NCI-H2029 (cell line): Measurements from ENCODE around the gene CRYBG2.

Experiments
- DNase-seq: peaks from one replicate; lab custom pipeline; 2025; lab: John Stamatoyannopoulos, UW

Gene CRYBG2

GRCh38 chr1:26372039-26372438 lies 18.1 kb upstream of the CRYBG2 start:
- no peak for DNase-seq

- DNase-seq: no peak
Observed at GRCh38 chr1:26370591-26371382, 16.9 kb upstream of the CRYBG2 start.

DNA sequence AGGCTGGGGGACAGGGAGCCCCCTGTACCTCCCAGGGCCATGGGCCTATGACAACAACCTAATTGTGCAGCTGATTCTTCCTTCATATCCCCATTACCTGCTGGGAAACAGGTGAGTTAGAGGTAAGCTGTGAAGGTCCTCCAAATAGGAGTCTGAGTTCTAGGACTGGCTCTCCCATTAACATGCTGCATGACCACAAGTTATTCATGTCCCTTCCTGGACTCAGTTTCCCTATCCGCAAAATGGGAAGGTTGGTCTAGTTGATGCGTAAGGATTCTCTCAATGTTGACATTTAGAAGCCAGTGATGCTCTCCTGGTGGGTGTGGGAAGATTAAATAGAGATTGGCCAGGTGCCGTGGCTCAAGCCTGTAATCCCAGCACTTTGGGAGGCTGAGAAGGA lies 14.6 kb upstream of the CRYBG2 start:
- DNase-seq: no peak

- DNase-seq: no peak
Observed at GRCh38 chr1:26368006-26368405, 14.1 kb upstream of the CRYBG2 start.

GRCh38 chr1:26367441-26367840 lies 13.5 kb upstream of the CRYBG2 start:
- DNase-seq: no peak

- no peak for DNase-seq
Observed at GRCh38 chr1:26364956-26365355, 11.0 kb upstream of the CRYBG2 start.

GRCh38 chr1:26363549-26364448 lies 9.9 kb upstream of the CRYBG2 start:
- no peak for DNase-seq

DNA sequence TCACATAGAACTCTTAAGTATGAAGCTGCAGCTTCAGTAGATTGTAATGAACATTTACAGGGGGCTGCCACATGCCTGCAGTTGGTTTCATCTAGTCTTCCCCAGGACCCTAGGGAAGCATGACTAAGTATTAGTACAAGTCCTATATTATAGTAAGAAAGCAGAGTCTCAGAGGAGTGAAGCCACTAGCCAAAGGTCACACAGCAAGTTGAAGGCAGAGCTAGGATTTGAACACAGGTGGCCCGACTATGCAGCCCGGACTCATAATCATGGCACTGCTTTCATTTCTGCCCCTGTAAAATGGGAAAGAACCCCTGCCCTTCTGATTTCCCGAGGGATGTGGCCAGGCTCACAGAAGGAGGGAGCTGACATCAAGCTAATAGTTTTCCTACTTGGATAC lies 8.4 kb upstream of the CRYBG2 start:
- DNase-seq: no peak

DNA sequence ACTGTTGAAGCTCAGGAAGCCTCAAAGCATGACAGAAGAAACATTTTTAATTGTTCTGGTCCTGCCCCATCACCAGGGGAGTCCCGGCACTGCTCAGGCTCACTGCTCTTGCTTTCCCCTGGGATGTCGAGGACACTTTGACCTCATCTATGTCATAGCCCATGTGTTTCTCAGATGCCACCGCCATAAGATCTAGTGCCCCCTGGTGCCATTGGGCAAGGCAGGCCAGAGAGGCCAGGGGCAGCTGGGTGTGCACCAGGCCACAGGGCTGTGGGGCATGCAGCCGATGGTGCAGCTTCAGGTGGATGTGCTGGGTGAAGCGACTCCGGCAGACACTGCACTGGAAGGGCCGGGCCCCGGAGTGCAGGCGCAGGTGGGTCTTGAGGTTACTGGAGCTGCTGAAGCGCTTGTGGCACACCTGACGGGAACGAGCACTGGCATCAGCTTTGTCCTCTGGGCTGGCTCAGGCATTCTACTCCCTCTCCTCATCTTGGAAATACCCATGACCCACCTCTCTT lies 7.7 kb upstream of the CRYBG2 start:
- no peak for DNase-seq

DNA sequence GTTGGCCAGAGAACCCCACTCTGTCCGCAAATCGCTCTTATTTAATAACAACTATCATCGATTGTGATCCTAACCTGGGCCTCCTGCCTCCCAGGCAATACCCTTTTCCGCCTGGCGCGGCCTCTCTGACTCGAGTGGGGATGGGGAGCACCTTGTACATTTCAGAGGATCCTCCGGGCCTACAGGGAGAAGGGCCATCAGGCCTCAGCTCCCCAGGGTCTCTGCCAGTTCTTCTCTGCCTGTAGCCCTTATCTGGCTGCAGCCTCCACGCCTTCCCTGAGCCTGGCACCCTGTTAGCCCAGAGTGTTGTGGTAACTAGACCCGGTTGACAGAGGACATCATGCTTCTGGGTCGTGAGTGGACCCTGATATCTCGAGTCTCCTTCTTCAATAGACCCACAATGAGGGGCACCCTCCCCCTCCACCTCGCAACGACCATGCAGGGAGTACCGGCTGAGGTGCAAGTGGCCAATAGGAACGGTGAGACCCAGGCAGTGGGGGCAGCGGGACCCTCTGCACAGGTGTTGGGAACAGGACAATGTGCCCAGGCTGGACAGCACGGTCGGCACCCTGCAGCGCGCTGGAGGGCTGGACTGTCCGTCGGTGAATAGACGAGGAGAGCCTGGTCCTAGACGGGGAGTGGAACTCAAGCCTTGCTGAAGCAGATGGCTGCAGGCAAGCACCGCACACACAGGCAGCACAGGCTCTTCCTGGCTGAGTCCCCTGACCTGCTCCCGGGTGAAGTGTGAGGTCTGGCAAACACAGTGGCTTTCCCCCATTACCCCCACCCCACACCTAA lies 7.1 kb upstream of the CRYBG2 start:
- no peak for DNase-seq

DNA sequence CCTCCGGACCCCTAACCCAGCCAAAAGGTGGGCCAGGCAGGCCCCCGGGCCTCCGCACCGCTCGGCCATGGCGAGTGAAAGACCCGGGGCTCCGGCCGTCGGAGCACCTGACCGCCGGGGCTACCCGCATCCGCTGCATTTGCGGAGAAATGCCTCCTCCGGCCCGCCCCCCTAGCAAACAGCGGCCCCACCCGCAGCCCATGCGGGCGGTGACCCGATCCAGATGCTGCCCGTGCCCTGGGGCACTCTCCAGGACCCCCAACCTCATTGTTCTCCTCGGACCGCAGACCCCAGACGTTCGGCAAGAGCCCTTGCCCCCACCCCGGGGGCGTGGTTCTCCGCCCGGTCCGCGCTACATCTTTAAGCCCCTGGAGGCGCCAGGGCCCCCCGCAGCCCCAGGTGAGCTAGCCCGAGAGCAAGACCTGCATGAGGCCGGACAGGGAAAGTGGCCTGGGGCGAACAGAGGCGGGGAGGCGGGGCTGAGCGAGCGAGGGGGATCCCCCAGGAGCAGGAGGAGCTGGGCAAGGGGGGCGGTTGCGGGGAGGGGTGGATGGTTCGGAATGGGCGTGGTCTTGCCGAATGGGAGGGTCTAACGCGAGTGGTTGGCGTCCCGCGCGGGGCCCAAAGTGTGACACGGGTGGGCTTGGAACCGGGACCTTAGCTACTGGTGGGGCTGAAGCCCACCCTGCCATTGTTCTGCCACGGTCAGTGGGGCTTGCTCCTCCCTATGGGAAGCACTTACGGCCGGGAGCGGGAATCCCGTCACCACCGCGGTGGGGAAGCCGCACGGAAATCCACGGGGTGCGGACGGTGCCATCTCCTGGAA lies 6.3 kb upstream of the CRYBG2 start:
- DNase-seq: no peak

- no peak for DNase-seq
Observed at GRCh38 chr1:26358411-26359384, 4.8 kb upstream of the CRYBG2 start.

- no peak for DNase-seq
Observed at GRCh38 chr1:26357121-26357602, 3.2 kb upstream of the CRYBG2 start.

DNA sequence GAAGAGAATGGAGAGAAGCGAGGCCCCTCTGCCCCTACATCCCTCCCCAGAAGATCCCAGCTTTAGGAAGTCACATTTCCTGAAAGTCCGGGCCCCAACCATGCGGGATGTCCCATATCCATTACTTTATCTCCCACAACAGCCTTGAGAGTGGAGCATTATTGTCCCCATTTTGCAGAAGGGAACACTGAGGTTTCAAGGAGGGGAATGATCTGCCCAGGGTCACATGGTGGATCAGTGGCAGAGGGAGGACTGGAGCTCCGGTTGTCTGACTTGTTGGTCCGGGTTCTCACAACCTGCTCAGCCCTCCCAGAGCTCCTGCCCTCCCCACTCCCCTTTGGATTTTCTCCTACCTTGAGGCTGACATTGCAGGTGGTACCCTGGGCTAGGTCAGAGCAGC lies 2.2 kb upstream of the CRYBG2 start:
- no peak for DNase-seq

DNA sequence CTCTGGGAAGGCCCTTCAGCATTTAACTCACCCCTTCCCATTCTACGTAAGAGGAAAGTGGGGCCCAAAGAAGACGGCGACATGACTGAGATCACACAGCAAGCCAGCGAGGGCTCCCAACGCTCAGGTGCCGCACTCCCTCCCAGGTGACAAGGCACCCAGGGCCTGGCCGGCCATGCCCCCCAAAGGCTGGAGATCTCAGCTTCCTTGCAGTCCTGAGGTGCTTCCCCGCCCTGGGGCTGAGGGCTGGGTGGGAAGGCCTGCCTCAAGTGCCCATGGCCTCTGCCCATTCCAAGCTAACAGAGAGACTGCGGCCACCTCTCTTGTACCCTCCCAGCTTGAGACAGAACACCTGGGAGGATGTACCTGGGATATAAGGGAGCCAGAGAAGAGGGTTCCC lies 1.0 kb upstream of the CRYBG2 start:
- no peak for DNase-seq

GRCh38 chr1:26353210-26353859 lies 595 bp downstream of the CRYBG2 start:
- no peak for DNase-seq

DNA sequence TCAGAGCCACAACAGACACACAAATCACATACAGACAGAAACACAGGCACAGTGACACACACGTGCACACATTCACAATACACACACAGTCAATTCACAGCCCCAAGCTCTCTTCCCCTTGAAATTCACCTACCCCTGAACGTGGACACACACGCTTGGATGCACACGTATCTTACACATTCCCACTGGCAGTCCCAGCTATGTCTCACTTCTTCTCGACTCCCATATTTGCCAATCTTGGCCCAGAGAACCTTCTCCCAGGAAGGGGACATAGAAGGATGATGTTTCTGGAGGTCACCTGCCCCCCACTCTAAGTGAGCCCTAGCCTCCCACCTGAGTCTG lies 1.6 kb downstream of the CRYBG2 start:
- DNase-seq: no peak

GRCh38 chr1:26351590-26352337 lies 2.2 kb downstream of the CRYBG2 start:
- no peak for DNase-seq
